GM10248 (cell line): ENCODE data around the gene USP48.

Experiments
- CTCF ChIA-PET: fragments of 300-600 bp; sonication (Branson Sonifier 250); formaldehyde crosslinking; extraction: SDS; loops from one replicate; lab custom pipeline; 2021; ENCODE audit warnings: antibody characterized with exemption; lab: Yijun Ruan, JAX
- POLR2A ChIA-PET: fragments of 350-650 bp; sonication (Branson Sonifier 250); formaldehyde crosslinking; extraction: SDS; loops from one replicate; lab custom pipeline; 2020; ENCODE audit warnings: antibody characterized with exemption; lab: Yijun Ruan, JAX
- DNase-seq: peaks from one replicate; pipeline ENCODE4 v3.0.0; 2012; ENCODE audit errors: extremely low spot score
- TF ChIP-seq, protein P1 (sequence below): IDR thresholded peaks from 2 replicates; pipeline ENCODE4 v1.5.1; 2012; ENCODE audit warnings: mild to moderate bottlenecking, low read depth; ENCODE audit errors: extremely low read depth, missing control alignments, control extremely low read depth

The USP48 gene

DNA sequence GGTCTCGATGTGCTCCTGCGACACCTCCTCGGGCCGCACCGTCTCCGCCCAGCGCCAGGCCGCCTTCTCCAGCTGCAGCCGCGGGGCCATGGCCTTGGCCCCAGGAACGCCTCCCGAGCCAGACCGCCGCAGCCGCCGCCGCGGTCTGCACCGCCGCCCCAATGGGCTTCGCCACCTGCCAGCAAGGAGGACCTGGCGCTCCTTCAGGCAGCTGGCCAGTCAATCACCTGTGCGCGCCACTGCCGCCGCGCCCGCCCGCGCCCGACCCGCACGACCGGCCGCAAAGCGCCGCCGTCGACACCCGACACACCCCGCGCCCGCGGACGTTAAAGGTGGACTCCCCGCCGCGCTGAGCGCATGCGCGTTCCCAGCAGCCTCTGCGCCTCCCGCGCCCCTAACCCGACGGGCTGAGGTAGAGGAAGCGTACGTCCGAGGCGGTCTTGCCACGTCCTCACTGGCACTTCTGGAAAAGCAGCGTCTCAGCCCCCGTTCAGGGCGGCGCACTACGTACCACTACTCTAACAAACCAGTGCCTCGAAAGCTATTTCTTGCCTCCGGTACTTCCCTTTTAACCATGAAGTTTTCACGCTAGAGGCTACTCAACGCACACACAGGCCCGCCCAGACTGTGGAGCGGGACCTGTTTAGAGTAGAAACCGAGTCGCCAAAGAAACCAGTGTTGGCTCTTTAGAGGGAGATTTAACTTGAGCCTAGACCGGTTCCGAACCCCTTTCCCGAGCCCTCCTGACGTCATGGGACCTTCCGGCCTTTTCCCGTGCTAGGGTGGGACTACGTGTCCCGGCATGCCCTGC lies at the start of gene USP48:
TSS of gene USP48 (minus strand) at position 282 of the 811 bp plus-strand sequence. CDS start at position 90, 192 bp downstream.
- POLR2A ChIA-PET, result interaction anchor here (0.6 to 2.2 kb wide), 3 partner anchors 13 to 20 kb away, joined by 3 to 8 read pairs (median 7); no protein-coding TSS in a partner anchor
- TF ChIP-seq, protein P1, sequence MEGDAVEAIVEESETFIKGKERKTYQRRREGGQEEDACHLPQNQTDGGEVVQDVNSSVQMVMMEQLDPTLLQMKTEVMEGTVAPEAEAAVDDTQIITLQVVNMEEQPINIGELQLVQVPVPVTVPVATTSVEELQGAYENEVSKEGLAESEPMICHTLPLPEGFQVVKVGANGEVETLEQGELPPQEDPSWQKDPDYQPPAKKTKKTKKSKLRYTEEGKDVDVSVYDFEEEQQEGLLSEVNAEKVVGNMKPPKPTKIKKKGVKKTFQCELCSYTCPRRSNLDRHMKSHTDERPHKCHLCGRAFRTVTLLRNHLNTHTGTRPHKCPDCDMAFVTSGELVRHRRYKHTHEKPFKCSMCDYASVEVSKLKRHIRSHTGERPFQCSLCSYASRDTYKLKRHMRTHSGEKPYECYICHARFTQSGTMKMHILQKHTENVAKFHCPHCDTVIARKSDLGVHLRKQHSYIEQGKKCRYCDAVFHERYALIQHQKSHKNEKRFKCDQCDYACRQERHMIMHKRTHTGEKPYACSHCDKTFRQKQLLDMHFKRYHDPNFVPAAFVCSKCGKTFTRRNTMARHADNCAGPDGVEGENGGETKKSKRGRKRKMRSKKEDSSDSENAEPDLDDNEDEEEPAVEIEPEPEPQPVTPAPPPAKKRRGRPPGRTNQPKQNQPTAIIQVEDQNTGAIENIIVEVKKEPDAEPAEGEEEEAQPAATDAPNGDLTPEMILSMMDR, result no peak
- DNase-seq, result peak; percentile 93
- CTCF ChIA-PET, result interaction anchor here (0.7 to 3.3 kb wide), 6 partner anchors 10 to 240 kb away, joined by 3 to 18 read pairs (median 5); no protein-coding TSS in a partner anchor

- ChIA-PET POLR2A (no interaction called here), CTCF (no interaction called here)
- no peak for DNase-seq
- TF ChIP-seq, protein P1, result no peak
Measured at GRCh38 chr1:21831454-21831970, 48.6 kb upstream of the USP48 start.

DNA sequence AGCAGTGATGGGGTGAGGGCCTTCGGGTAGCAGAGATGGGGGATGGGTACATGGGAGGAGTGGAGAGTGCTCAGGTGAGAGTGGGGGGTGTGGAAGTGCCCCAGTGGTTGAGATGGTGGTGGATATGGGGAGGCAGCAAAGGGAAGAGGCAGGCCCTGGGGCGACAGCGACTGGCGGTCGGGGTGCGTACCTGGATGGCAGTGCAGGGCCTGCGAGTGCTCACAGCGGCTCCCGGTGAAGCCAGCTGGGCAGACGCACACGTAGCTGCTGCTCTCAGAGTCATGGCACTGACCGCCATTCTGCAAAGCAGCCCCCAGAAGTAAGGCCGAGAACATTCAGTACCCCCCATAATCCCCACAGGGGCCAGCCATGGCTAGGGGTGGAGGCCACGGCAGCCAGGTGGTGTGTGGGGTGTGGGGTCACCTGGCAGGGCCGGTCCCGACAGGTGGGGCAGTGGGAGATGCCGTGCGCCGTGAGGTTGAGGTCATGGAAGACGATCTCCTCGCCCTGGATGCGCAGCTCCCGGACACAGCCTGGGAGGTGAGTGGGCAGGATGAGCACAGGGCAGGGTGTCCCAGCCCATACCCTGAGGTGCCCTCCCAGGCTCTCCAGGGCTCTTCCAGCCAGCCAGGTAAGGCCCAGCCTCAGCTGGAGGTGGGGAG lies 48.0 kb upstream of the USP48 start:
- CTCF ChIA-PET, result no interaction called here
- DNase-seq, result no peak
- TF ChIP-seq, protein P1, result no peak
- POLR2A ChIA-PET, result no interaction called here

- CTCF ChIA-PET, result no interaction called here
- DNase-seq, result no peak
- POLR2A ChIA-PET, result no interaction called here
- TF ChIP-seq, protein P1, result no peak
Measured at GRCh38 chr1:21829294-21829693, 46.3 kb upstream of the USP48 start.

DNA sequence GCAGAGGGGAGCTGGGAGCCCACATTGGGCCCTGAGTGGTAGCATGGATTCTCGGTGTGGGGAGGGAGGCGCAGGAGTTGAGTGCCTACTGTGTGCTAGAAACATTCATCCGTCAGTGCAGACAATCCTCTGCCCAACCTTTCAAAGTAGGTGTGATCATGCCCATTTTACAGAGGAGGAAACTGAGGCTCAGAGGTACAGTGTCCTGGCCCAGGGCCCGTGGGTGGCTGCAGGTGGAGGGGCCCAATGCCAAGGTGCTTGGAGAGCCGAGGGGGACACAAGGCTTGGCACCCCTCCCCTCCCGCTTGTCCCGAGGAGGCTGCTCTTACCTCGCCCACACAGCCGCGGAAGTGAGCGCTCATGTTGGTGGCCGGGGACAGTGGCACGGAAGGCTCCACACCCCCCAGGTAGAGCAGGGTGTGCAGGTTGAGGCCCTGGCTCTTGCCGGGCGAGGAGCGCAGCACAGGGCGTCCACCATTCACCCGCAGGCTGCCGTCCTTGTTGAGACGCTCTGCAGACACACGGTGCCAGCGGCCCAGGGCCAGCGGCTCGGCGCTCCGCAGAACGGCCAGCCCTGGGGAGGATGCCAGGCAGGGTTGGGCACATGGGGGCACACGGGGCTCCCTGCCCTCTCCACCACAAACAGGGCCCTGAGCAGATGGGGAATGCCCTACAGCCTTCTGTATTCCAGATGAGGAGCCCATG lies 45.7 kb upstream of the USP48 start:
- ChIA-PET CTCF (no interaction called here), POLR2A (no interaction called here)
- DNase-seq, result no peak
- TF ChIP-seq, protein P1, result no peak

DNA sequence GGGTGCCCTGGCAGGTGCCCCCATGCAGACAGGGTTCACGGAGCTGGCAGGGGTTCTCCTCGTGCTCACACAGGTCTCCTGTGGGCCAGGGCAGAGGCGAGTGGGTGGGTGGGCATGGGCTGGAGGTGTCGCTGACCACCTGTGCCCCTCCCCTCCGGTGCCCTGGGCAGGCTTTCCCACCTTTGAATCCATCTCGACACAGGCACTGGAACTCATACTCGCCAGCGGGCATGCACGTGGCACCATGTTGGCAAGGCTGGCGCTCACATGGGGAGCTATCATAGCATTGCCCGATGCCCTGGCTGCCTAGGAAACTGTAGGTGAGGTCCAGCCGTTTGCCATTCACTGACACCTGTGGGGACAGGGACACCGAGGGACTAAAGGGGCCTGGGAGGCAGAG lies 45.1 kb upstream of the USP48 start:
- no peak for DNase-seq
- ChIA-PET CTCF (interaction anchor here (0.9 kb wide), 1 partner anchor 39 kb away, joined by 3 read pairs; no protein-coding TSS in a partner anchor), POLR2A (no interaction called here)
- TF ChIP-seq, protein P1, result no peak
